GM20000 (cell line): ENCODE measurements around the gene ADRA2B.
"Not testable (repeated sequence)": the region's sequence is repeated elsewhere in the genome, so short reads cannot be mapped to it uniquely, and the experiment has no call there.

Experiments used
- DNase-seq: peaks from one replicate; pipeline ENCODE4 v3.0.0; 2012; ENCODE audit warnings: low spot score
- CTCF ChIP-seq: IDR thresholded peaks from 2 replicates; pipeline ENCODE4 v1.5.1; 2012; ENCODE audit warnings: mild to moderate bottlenecking, control low read depth; ENCODE audit errors: extremely low read depth, missing control alignments

ADRA2B gene

GRCh38 chr2:96116424-96116878, at the start of gene ADRA2B:
TSS of gene ADRA2B (minus strand) at chr2:96116571. CDS start at chr2:96116149, 422 bp downstream.
- peak; percentile 94 for DNase-seq
- no peak for TF ChIP-seq CTCF

DNA sequence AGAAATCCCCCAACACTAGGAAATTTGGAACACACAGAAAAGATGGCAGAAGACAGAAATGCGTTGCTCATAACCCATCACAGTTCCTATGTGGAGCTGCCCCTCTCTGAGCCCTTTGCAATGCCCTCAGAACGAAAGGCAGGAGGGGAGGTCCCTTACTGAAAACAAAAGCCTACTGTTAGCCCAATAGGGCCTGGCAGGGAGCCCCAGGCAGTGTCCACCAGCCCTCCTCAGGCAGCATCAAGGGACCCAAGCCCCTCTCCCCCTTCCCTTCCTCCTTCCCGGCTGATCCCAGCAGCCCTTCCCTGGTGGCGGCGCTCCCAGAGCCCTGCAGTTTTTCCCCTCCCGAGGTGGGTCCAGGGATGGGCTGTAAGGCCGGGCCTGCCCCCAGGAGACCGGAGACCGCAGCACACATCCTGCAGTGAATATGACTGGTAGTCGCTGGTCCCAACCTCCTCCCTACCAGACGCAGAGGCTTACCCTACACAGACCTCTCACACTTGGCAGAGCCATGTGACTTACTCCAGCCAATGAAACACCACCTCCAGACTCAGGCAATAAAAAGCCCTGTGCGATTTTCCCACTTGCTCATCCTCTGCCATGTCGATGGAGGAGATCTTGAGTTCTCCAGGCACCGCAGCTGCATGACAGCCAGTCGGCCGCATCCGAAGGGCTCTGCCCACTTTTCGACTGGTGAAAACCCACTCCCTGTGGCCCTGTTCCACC, 48.3 kb upstream of the ADRA2B start:
- no peak for TF ChIP-seq CTCF
- peak; percentile 81 for DNase-seq

GRCh38 chr2:96163768-96164429, 47.5 kb upstream of the ADRA2B start:
- DNase-seq, result peak; percentile 70
- TF ChIP-seq CTCF, result no peak

DNA sequence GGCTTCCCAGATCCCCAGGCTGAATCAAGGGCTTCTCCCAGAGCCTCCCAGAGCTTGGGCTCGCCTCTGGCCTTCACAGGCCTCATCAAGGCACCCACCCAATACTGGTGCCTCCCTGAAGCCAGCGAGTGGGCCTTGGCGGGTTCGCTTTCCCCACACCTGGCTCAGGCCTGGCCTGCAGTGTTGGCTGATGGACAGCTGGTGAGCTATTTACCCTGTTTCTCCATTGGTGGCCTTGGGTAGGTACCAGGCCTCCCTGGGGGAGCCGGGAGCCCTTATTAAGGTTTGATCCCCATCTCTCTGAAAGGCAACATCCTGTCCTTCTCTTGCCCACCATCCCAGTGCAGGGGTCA, 47.0 kb upstream of the ADRA2B start:
- no peak for TF ChIP-seq CTCF

DNA sequence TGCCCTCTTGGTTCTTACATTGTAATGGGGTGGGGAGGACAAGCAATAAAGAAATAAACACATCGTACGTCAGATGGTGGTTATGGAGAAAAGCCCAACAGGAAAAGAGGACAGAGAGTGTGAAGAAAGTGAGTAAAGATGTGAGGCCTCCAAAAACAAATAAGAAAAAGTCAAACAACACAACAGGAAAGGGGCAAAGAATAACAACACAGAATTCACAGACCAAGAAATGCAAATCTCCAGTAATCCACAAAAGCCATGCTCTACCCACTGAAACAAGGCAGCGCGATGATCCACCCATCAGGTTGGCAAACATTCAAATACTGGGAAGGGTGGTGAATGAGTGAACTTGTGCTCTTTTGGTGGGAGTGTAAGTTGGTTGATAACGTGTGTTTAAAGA, 45.5 kb upstream of the ADRA2B start:
- TF ChIP-seq CTCF, result no peak
- DNase-seq, result no peak

More for the DNA sequence above, 47.0 kb upstream of the ADRA2B start:
- no peak for DNase-seq

DNA sequence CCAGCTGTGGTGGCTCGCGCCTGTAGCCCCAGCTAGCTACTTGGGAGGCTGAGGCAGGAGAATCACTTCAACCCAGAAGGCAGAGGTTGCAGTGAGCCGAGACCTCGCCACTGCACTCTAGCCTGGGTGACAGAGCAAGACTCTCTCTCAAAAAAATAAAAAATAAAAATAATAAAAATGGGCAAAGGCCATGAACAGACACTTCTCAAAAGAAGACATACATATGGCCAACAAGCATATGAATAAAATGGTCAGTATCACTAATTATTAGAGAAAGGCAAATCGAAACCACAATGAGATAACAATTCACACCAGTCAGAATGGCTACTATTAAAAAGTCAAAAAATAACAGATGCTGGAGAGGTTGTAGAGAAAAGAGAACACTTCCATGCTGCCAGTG, 44.0 kb upstream of the ADRA2B start:
- not testable (repeated sequence) for DNase-seq

DNA sequence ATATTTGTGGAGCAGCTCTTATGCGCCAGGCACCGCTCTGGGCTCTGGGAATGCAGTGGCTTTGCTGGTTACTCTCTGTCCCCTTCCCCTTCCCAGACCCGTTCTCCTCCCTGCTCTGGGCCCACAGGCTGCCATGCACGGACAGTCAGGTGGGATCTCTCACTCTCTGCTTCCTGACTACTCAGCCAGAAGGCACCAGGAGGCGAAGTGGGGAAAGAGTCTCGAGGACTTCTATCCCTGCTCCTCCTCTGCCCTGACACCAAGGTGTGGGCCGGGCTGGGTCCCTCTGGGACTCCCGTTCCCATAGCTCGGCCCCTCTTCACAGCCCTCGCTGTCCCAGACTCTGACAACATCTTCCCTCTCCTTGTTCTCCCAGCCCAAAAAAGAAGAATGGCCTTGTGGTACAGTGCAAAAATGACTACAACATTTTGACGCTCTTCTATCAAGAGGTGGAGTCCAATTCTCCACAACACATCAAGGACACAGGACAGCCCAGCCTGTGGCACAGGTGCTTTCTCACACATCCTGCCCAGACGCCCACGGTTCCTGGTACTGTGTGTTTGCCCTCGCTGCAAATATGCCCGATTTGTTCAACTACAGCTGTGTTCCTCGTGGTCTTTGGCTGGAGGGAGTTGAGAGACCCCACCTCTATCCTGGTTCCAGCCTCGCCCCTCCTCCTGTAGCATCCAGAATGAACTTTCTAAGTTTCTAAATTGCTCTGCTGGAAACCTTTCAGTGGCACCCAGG, 42.9 kb upstream of the ADRA2B start:
- peak; percentile 32 for DNase-seq
- no peak for TF ChIP-seq CTCF
